HG03442 (cell line): ENCODE data around the gene TYW1.
"Not testable (repeated sequence)": the region's sequence is repeated elsewhere in the genome, so short reads cannot be mapped to it uniquely, and the experiment has no call there.

Source experiments
- ATAC-seq: cut with Tn5 transposase; IDR thresholded peaks from one replicate; pipeline ENCODE4 v1.9.1; 2021; ENCODE audit warnings: mild to moderate bottlenecking, moderate library complexity; ENCODE audit not compliant: unreplicated experiment

TYW1 gene

DNA sequence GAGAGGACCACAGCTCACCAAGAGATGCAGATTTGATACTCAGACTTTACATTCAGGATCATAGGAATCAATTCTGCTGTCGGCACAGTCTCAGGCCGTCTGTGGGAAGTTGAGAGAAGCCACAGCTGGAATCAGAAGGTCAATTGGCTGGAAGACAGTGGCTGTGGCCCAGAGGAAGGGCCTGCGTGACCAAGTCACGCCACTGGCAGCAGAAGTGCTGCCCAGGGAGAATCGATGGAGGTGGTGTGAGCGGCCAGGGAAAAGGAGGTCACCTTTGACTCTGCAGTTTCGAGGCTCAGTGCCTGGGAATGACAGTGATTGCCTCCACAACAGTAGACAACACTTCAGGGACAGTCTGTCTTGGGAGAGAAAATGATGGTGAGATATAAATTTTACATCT lies 239.6 kb downstream of the TYW1 start:
- not testable (repeated sequence) for ATAC-seq

DNA sequence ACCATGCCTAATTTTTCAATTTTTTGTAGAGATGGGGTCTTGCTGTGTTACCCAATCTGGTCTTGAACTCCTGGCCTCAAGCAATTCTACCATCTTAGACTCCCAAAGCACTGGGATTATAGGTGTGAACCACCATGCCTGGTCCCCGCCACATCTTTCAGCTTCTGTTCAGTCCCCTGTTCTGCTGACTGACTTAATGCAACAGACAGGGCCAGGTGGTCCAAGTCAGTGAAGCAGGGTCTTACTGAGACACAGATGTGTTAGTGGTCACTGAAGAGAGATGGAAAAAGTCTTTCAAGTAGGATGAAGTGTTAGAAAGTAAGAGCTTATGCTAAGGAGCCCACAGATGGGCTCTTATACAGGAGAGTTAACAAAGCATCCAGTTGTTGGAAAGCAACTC lies 246.2 kb downstream of the TYW1 start:
- ATAC-seq: not testable (repeated sequence)

DNA sequence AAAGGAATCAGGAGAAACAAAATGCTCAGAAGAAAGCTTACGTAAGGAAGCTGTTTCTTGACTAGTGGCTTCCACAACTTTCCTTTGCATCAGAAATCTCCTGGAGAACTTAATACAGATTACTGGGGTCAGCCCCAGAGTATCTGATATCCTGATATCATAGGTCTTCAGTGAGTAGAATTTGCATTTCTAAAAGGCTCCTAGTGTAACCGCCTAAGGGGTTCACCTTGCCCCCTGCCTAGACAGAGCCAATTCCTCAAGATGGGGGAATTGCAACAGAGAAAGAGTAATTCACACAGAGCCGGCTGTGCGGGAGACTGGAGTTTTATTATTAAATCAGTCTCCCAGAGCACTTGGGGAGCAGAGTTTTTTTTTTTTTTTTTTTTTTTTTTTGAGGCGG lies 251.7 kb downstream of the TYW1 start:
- ATAC-seq: not testable (repeated sequence)

DNA sequence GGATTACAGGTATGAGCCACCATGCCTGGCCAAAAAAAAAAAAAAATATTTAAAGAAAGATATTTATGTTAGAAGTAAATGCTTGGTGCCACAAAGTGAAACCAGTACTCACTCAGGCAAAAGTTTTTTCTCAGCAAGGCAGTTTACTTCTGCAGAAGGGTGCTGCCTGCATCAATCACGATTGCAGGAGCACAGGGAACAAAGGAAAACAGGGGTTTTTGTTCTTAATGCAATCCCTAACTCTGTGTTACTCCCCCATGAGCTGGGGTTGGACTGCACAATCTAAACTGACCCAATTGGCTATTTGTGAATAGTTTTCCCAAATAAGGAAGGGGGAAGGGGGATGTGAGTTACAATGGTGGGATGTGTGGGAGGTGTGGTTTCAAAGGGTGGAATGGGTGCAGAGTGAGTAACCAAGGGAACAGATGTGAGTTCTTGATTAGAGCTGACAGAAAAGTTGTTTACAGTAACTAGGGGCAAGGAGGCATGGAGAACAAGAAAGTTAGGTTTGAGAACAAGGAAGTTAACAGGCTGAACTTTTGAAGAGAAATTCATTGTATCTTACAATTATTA lies 255.4 kb downstream of the TYW1 start:
- no peak for ATAC-seq

DNA sequence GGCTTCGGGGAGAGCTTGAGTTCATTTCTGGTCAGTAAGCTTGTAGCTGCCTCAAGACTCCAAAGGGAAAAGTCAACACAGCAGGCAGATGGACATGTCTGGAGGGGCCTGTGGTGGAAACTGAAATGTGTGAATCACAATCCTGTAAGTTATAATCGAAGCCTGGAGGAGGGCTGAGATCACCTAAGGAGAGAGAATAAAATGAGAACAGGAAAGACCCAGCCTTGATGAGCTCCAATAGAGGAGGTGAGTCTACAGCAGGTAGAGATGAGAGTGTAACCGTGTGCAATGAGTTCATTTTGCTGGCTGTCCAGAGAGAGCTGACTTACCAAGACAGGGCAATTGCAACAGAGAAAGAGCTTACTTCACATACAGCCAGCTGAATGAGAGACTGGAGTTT lies 258.4 kb downstream of the TYW1 start:
- ATAC-seq: not testable (repeated sequence)

DNA sequence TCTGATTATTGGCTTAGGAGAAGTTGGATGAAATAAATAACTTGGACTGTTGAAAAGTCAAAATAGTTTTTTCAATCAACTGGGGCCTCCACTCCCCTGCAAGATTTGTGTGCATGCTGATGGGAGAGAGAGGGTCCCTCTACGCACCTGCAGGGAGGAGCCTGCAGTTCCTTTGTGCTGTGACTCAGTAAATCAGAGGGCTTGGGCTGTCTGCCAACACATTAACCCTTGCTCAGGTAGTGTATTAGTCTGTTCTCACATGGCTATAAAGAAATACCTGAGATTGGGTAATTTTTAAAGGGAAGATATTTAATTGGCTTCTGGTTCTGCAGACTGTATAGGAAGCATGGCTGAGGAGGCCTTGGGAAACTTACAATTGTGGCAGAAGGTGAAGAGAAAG lies 261.1 kb downstream of the TYW1 start:
- not testable (repeated sequence) for ATAC-seq

DNA sequence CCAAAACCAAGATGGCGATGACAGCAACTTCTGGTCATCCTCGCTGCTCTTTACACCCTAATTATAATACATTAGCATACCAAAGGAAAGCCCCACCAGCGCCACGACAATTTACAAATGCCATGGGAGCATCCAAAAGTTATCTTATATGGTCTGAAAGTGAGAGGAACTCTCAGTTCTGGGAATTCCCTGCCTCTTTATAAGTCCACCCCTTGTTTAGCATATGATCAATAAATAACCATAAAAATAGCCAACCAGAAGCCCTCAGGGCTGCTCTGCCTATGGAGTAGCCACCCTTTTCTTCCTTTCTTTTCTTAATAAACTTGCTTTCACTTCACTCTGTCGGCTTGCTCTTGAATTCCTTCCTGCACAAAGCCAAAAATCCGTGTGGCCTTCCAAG lies 262.7 kb downstream of the TYW1 start:
- not testable (repeated sequence) for ATAC-seq

DNA sequence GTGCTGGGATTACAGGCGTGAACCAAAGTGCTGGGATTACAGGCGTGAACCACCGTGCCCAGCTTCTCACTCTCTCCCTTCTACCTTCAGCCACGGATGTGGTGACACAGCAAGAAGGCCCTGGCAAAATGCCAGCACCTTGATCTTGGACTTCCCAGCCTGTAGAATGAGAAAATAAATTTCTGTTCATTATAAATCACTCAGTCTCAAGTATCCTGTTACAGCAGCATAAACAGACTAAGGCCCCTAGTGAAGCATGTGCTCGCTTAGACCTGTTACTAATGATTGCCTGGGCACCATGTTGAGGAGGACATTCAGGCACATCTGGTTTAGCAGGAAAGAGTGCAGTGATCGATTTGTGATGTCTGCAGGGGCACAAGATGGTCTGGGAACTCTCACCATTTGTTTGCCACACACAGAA lies 263.5 kb downstream of the TYW1 start:
- not testable (repeated sequence) for ATAC-seq

DNA sequence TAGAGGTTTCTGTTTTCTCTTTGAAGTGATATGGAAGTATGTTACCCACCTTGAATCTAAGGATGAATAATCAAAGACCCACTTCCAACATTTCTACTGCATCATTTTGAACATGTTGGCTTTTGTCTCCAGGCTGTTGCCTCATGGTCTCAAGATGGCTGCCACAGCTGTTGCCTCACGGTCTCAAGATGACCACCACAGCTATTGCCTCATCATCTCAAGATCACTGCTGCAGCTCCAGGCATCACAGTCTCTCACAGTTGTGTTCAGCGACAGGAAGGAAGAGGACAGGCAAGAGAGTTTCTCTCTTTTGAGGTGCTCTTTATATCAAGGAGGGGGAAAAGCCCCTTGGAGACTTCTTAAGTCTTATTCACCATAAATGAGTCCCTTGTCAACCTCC lies 267.4 kb downstream of the TYW1 start:
- ATAC-seq: not testable (repeated sequence)

DNA sequence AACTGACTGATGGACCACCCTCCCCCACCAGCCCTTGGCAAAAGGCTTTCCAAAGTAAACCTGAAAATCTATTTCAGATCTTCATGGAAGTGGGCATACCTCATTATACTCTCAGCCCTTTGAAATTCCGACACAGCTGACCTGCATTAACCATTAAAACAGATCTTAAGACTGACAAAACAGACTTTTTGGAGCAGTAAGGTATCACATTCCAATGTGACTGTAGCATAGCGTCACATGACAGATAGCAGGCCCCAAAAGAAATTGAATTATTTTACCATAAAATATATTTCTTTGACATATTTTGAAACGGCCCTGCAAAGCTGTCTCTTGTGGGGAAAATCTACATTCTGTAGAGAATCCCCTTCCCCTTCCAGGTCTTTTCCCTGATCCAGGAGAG lies 269.4 kb downstream of the TYW1 start:
- ATAC-seq: not testable (repeated sequence)

DNA sequence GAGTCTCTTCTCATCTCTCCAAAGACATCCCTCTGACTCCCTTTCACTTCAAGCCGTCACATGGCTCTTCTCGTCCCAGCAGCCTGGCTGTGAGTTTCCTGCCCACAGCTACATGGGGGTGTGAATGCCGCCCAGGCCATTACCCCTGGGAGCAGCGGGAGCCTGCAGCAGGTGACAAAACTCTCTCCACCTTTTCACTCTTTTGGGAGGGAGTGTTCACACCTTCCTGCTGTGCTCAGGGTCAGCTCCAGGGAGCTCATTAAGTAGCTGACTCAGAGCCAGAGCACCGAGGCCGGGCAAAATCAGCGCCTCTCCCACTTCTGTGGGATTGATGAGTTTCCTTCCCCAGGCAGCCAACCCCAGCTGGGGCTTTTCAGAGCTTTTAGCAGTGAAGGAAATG lies 271.3 kb downstream of the TYW1 start:
- ATAC-seq: no peak

DNA sequence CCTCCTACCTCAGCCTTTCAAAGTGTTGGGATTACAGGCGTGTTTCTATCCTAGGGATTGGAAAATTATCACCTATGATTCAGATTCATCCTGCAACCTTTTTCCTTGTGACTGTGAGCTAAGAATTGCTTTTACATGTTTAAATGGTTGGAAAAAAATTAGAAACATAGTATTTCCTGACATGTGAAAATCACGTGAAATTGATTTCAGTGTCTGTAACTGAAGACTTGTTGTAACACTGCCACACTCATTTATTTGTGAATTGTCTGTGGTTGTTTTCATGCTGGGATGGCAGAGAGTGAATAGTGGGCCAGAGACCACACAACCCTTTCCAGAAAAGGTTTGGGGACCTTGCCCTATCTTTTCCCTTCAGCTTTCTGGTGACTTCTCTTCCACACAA lies 273.3 kb downstream of the TYW1 start:
- not testable (repeated sequence) for ATAC-seq
